Adrenal gland (tissue), 12 donors: ENCODE measurements around the gene CD34. TPM values are rescaled to one million over a fixed set of nuclear protein-coding genes. Genes with fewer than 3 reads are reported as not detected.

Experiments used
- DNase-seq, 7 donors: peaks; one replicate each; pipeline ENCODE4 v3.0.0-alpha.2; 2019 to 2020
- H3K27ac ChIP-seq, 5 donors: fragments of 200-600 bp; sonication (generic) in 4 of 5; 1 replicate in 3 of 5; 2 replicates in 2 of 5; pipeline versions ENCODE4 v1.5.1 to v1.8.0; 2016 to 2020; ENCODE audit warnings: mild to moderate bottlenecking in 1 of 5
- H3K27me3 ChIP-seq: fragments of 200-600 bp; 2 replicates; pipeline ENCODE4 v1.8.0; 2021
- H3K36me3 ChIP-seq, 2 donors: fragments of 200-600 bp; replicated peaks in 1 of 2; 1 replicate in 1 of 2; 2 replicates in 1 of 2; pipeline versions ENCODE4 v1.5.1 to v1.8.0; 2018 to 2022
- H3K4me1 ChIP-seq, 2 donors: fragments of 200-600 bp; replicated peaks in 1 of 2; 1 replicate in 1 of 2; 2 replicates in 1 of 2; pipeline versions ENCODE4 v1.5.1 to v1.8.0; 2018 to 2021
- H3K4me3 ChIP-seq, 4 donors: fragments of 200-600 bp; sonication (generic) in 3 of 4; one replicate each; pipeline ENCODE4 v1.5.1; 2016 to 2018
- H3K9me3 ChIP-seq, 3 donors: fragments of 200-600 bp; sonication (generic) in 1 of 3; replicated peaks in 1 of 3; 1 replicate in 2 of 3; 2 replicates in 1 of 3; pipeline versions ENCODE4 v1.5.1 to v1.8.0; 2016 to 2021
- POLR2A ChIP-seq, 2 donors: fragments of 450-650 bp; IDR thresholded peaks; one replicate each; pipeline ENCODE4 v1.6.1; 2017; ENCODE audit warnings: antibody characterized with exemption in 2 of 2, mild to moderate bottlenecking in 2 of 2, moderate library complexity in 1 of 2
- WGBS, 4 donors: extraction: QIAGEN DNeasy Blood & Tissue Kit in 2 of 4; methylation state at CpG; one replicate each; pipeline versions ENCODE4 v1.1.5 to v1.1.7; 2013 to 2017; 5-methylcytosine and 5-hydroxymethylcytosine counted together
- intact Hi-C, 2 donors: fragments of 100-400 bp; cut with DNase I; formaldehyde crosslinking; loops; one replicate each; pipeline versions ENCODE4 v1.14.1 to v1.15.0; 2022 to 2023
- polyA plus RNA-seq, 3 donors: library from polyadenylated mRNA; stranded (reverse); fragments of 200-250 nt in 2 of 3; fragments of 350-450 nt in 1 of 3; fragmentation: Illumina TruSeq in 1 of 3; extraction: RNeasy Lipid Tissue Mini Kit (QIAGEN cat#74804) in 1 of 3; gene quantifications; one replicate each; pipeline ENCODE4 v1.2.3, GENCODE V29; 2013 to 2014
- total RNA-seq, 9 donors: library from RNA; depleted of rRNA in 4 of 9; stranded (reverse); fragments of >200 nt in 4 of 9; fragments of 120-200 nt in 1 of 9; fragmentation: NEBNext Ultra II Directional in 1 of 9; extraction: Animal tissue kit (Norgen Biotek cat#: 25700) in 1 of 9; gene quantifications; one replicate each; pipeline versions ENCODE4 v1.1.0 to v1.2.4, GENCODE V29; 2013 to 2023
- TF ChIP-seq, protein P1 (sequence below), 6 experiments: fragments of 450-650 bp in 4 of 6; fragments of 200-600 bp in 2 of 6; sonication (generic) in 1 of 6; IDR thresholded peaks; 1 replicate in 5 of 6; 2 replicates in 1 of 6; pipeline versions ENCODE4 v1.5.1 to v1.8.0; 2016 to 2021; ENCODE audit warnings: antibody characterized with exemption in 6 of 6, mild to moderate bottlenecking in 2 of 6, moderate library complexity in 1 of 6
- donor health status: healthy with polysubstance abuse.
- donor health status: Bipolar disorder and iron deficiency.
- donor health status: DM: yes; HTN: yes; CAD: no.
- donor health status: DM: no; HTN: no; CAD: no.
- donor health status: DM: no; HTN: no; CAD: no.
- donor health status: DM: yes; HTN: yes; CAD: no.

CD34 gene
- total and polyA plus RNA-seq, 12 donors: 9.0 to 48.6 (median 28.1) TPM

DNA sequence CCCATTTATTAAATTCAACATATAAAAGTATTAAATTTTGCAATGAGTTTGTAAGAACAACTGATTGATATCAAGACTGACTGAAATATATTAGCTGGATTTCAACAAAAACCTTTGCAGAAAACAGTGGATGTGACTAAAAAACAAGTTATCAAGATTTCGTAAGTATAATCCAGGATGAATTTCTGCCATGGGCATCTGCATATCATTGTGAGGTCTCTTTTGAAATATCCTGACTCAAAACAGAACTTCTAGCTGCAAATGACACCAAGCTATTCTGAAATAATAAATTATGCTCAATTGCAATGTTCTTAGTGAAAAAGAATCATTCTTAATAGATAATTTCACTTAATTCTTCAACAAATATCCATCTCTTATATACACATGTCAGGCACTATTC is 52.6 kb downstream of the CD34 start:
- Histone ChIP-seq H3K4me3 (no peak overlapping the region), H3K27me3 (no peaks in the 10 kb centered on the region), H3K27ac (peak overlapping the region in 3 of 5 donors; percentile 14 to 49 (median 17)), H3K4me1 (peaks cover 10 to 70% of the 10 kb centered on the region in 2 donors), H3K36me3 (no peaks in the 10 kb centered on the region), H3K9me3 (no peaks in the 10 kb centered on the region)
- intact Hi-C loops: no loop called here
- DNase-seq: no peak
- TF ChIP-seq, protein P1, sequence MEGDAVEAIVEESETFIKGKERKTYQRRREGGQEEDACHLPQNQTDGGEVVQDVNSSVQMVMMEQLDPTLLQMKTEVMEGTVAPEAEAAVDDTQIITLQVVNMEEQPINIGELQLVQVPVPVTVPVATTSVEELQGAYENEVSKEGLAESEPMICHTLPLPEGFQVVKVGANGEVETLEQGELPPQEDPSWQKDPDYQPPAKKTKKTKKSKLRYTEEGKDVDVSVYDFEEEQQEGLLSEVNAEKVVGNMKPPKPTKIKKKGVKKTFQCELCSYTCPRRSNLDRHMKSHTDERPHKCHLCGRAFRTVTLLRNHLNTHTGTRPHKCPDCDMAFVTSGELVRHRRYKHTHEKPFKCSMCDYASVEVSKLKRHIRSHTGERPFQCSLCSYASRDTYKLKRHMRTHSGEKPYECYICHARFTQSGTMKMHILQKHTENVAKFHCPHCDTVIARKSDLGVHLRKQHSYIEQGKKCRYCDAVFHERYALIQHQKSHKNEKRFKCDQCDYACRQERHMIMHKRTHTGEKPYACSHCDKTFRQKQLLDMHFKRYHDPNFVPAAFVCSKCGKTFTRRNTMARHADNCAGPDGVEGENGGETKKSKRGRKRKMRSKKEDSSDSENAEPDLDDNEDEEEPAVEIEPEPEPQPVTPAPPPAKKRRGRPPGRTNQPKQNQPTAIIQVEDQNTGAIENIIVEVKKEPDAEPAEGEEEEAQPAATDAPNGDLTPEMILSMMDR (IDR thresholded peaks at IDR 0.05): no peak
- TF ChIP-seq POLR2A (IDR thresholded peaks at IDR 0.05): no peak
- 37 to 59% (median 39%) methylated on average over 1 of the region's 1 CpG for WGBS, 4 donors

DNA sequence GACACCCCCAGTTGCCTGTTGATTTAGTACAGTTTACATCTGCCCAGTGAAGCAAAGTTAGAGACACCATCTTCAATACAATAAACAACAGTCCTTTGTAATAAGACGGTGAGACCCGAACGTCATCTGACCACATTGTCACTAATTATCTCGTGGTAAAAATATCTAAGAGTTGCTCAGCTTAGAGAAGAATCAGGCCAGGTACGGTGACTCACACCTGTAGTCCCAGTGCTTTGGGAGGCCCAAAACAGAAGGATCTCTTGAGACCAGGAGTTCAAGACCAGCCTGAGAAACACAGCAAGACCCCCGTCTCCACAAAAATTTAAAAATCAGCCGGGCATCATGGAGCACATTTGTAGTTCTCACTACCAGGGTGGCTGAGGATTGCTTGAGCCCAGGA is 53.5 kb downstream of the CD34 start:
- no peaks in the 10 kb centered on the region for H3K27me3 ChIP-seq
- no peaks in the 10 kb centered on the region for H3K36me3 ChIP-seq
- H3K4me3 ChIP-seq: no peak overlapping the region
- TF ChIP-seq POLR2A (IDR thresholded peaks at IDR 0.05): no peak
- TF ChIP-seq, protein P1 (IDR thresholded peaks at IDR 0.05): no peak
- peak in 2 of 7 donors; percentile 17 to 47 for DNase-seq
- peaks cover 10 to 71% of the 10 kb centered on the region in 2 donors for H3K4me1 ChIP-seq
- WGBS, 4 donors: 88 to 92% (median 92%) methylated on average over 7 of the region's 7 CpGs
- peak overlapping the region in 1 of 5 donors; percentile 14 for H3K27ac ChIP-seq
- no peaks in the 10 kb centered on the region for H3K9me3 ChIP-seq
- intact Hi-C loops: no loop called here

DNA sequence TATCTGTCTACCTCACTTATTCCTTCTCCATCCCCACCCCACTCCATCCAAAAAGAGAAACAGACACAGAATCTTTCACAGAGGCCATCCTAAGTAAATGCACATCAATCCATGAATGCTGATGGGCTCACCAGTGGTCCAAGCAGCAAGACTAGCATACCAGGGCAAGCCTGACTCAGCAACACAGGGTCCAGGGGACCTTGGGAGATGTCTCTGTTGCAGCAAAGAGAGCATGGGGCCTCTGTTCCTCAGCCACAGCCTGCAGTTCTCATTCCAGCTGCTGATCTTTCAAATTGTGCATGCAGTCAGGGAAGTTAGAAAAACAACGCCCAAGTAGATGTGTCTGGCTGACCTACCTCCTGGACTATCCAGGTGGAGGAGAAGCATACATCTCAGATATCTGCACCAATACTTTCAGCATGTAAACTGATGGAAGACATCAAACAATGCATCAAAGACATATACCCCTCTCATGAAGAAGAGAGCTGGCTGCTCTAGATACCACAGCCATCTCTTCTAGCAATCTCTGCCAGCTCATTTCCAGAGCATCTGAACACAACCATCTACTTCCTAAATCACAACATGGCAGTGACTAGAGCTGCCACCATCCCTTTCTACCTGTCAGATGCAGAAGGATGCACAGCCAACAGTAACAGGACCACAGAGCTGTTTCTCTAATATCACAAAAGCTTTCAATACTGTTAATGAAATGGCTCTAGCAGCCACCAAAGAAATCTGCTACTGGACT is 54.5 kb downstream of the CD34 start:
- H3K4me1 ChIP-seq: peaks cover 10 to 66% of the 10 kb centered on the region in 2 donors
- TF ChIP-seq, protein P1 (IDR thresholded peaks at IDR 0.05): no peak
- no peak for TF ChIP-seq POLR2A (IDR thresholded peaks at IDR 0.05)
- peak in 2 of 7 donors; percentile 14 to 21 for DNase-seq
- intact Hi-C loops: no loop called here
- WGBS, 4 donors: 38 to 100% (median 66%) methylated on average over 1 of the region's 1 CpG
- H3K9me3 ChIP-seq: no peaks in the 10 kb centered on the region
- H3K36me3 ChIP-seq: no peaks in the 10 kb centered on the region
- H3K27ac ChIP-seq: no peak overlapping the region
- H3K27me3 ChIP-seq: no peaks in the 10 kb centered on the region
- no peak overlapping the region for H3K4me3 ChIP-seq

DNA sequence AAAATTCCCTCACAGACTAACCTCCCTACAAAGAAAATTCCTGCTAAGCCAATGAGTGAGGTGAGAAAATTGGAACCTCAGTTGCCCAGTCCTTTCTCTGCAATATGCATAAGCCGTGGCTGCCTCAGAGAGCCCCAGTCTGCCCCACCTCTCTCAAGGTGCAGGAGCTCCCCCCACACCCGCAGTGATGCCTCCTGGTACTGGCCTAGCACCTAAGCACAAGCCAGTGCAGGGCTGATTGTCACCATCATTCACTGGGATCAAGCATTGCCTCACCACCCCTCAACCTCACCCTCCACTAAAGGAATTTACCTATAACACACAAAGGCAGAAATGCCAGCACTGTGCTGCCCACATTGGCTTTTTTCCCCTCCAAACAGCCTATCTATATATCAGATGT is 56.9 kb downstream of the CD34 start:
- TF ChIP-seq, protein P1 (IDR thresholded peaks at IDR 0.05): no peak
- TF ChIP-seq POLR2A (IDR thresholded peaks at IDR 0.05): no peak
- Histone ChIP-seq H3K27me3 (no peaks in the 10 kb centered on the region), H3K9me3 (no peaks in the 10 kb centered on the region), H3K4me1 (peaks cover 10 to 78% of the 10 kb centered on the region in 2 donors), H3K4me3 (no peak overlapping the region), H3K36me3 (no peaks in the 10 kb centered on the region), H3K27ac (no peak overlapping the region)
- WGBS, 4 donors: 93 to 100% (median 95%) methylated on average over 1 to 2 of the region's 2 CpGs
- intact Hi-C loops: no loop called here
- DNase-seq: peak in 1 of 7 donors; percentile 41
